ENCODE results near the gene TPM4. TPM values are rescaled to one million over a fixed set of nuclear protein-coding genes. Genes with fewer than 3 reads are reported as not detected.

TPM4 gene
- total RNA-seq = 896 and 1,573 TPM in 2 replicates

GRCh38 chr19:16076154-16076957 is at the start of gene TPM4:
Gene TPM4 (plus strand): TSS chr19:16076495. CDS start chr19:16076566, 71 bp downstream.

GRCh38 chr19:16111160-16111908 is 35.0 kb downstream of the TPM4 start, which contains the start of gene RAB8A:
Gene RAB8A (plus strand): TSS chr19:16111889. CDS start chr19:16111902, 13 bp downstream.

GRCh38 chr19:16143399-16144215 is 67.3 kb downstream of the TPM4 start, which contains the start of gene HSH2D:
Gene HSH2D (plus strand): TSS chr19:16143685. CDS start chr19:16148751, 5,066 bp downstream.

Other genes with a start within 250 kb of the TPM4 start
- gene CYP4F2, start 178.4 kb upstream of the TPM4 start, total RNA-seq = not detected in 2 replicates
- gene CYP4F11, start 142.0 kb upstream of the TPM4 start, total RNA-seq = not detected in 2 replicates
- gene OR10H4, start 127.5 kb upstream of the TPM4 start, total RNA-seq = not detected in 2 replicates
- gene RAB8A, start 35.4 kb downstream of the TPM4 start, total RNA-seq = 38.6 and 67.0 TPM in 2 replicates
- not detected in 2 replicates for gene HSH2D, start 67.2 kb downstream of the TPM4 start, total RNA-seq
- gene CIB3, start 97.0 kb downstream of the TPM4 start, total RNA-seq = not detected in 2 replicates
- gene FAM32A, start 108.9 kb downstream of the TPM4 start, total RNA-seq = 86.4 and 87.3 TPM in 2 replicates
- gene AP1M1, start 121.4 kb downstream of the TPM4 start, total RNA-seq = 43.7 and 83.6 TPM in 2 replicates
- 1.8 and 8.8 TPM in 2 replicates for gene KLF2, start 248.3 kb downstream of the TPM4 start, total RNA-seq

Measured in smooth muscle cell of the umbilical artery (primary cell).